Measurements from ENCODE around the gene ABHD8. TPM values are rescaled to one million over a fixed set of nuclear protein-coding genes. Genes with fewer than 3 reads are reported as not detected.

Gene ABHD8
- total RNA-seq, 1 donor from 2014 or later, result 4.6 TPM

- TF ChIP-seq EZH2 (IDR thresholded peaks at IDR 0.05), result peak; percentile 41
- TF ChIP-seq EZH2phosphoT487 (IDR thresholded peaks at IDR 0.05), result no peak
- TF ChIP-seq CTCF (IDR thresholded peaks at IDR 0.05), result peak; percentile 86
- peaks cover 18% of the 10 kb centered on the region for H3K27me3 ChIP-seq
- Mint-ChIP-seq H3K4me1 (peaks cover 5% of the 10 kb centered on the region), H3K36me3 (peaks cover 2% of the 10 kb centered on the region), H3K27me3 (ENCODE audit: insufficient read depth, low read depth) (peaks cover 7% of the 10 kb centered on the region), H3K27ac (no peak overlapping the region), H3K4me3 (peak overlapping the region; percentile 86), H3K9me3 (no peaks in the 10 kb centered on the region)
- H3K4me1 ChIP-seq, result no peaks in the 10 kb centered on the region
- H3K79me2 ChIP-seq (ENCODE audit: low read depth), result no peaks in the 10 kb centered on the region
- H3K4me2 ChIP-seq, result peak overlapping the region; percentile 73
- H2AFZ ChIP-seq (replicated peaks), result peak overlapping the region; percentile 58
- H4K20me1 ChIP-seq (ENCODE audit: low read depth), result no peaks in the 10 kb centered on the region
- no peak overlapping the region for H3K27ac ChIP-seq
- H3K9me3 ChIP-seq (ENCODE audit: low read depth), result no peaks in the 10 kb centered on the region
- H3F3A ChIP-seq (ENCODE audit: low read depth), result peaks cover 25% of the 10 kb centered on the region
- H3K9ac ChIP-seq, result no peak overlapping the region
- H3K36me3 ChIP-seq, result no peaks in the 10 kb centered on the region
- H3K4me3 ChIP-seq, result peak overlapping the region; percentile 40
- DNase-seq (ENCODE audit: low spot score), result peak; percentile 93
Measured at GRCh38 chr19:17282488-17283125, 20.6 kb downstream of the ABHD8 start.

- TF ChIP-seq CTCF (IDR thresholded peaks at IDR 0.05), result no peak
- peak; percentile 45 for TF ChIP-seq EZH2 (IDR thresholded peaks at IDR 0.05)
- H3F3A ChIP-seq (ENCODE audit: low read depth), result peaks cover 25% of the 10 kb centered on the region
- H3K4me2 ChIP-seq, result peak within 1 kb of the TSS; percentile 73
- no peaks in the 10 kb centered on the region for H3K4me1 ChIP-seq
- Mint-ChIP-seq H3K36me3 (peaks cover 5% of the 10 kb centered on the region), H3K9me3 (no peaks in the 10 kb centered on the region), H3K4me3 (peak within 1 kb of the TSS; percentile 86), H3K27me3 (ENCODE audit: insufficient read depth, low read depth) (peaks cover 10% of the 10 kb centered on the region), H3K4me1 (peaks cover 5% of the 10 kb centered on the region), H3K27ac (no peak within 1 kb of the TSS)
- no peak within 1 kb of the TSS for H3K27ac ChIP-seq
- H3K9ac ChIP-seq, result no peak within 1 kb of the TSS
- H2AFZ ChIP-seq (replicated peaks), result peak within 1 kb of the TSS; percentile 58
- no peaks in the 10 kb centered on the region for H4K20me1 ChIP-seq (ENCODE audit: low read depth)
- peaks cover 18% of the 10 kb centered on the region for H3K27me3 ChIP-seq
- peak within 1 kb of the TSS; percentile 40 for H3K4me3 ChIP-seq
- peak; percentile 54 for DNase-seq (ENCODE audit: low spot score)
- no peaks in the 10 kb centered on the region for H3K9me3 ChIP-seq (ENCODE audit: low read depth)
- H3K79me2 ChIP-seq (ENCODE audit: low read depth), result no peaks in the 10 kb centered on the region
- no peaks in the 10 kb centered on the region for H3K36me3 ChIP-seq
Measured at GRCh38 chr19:17281391-17282304, 21.6 kb downstream of the ABHD8 start, which contains the start of gene ANKLE1. Gene ANKLE1, plus strand, starts transcription at chr19:17281901. Its CDS starts 20 bp downstream, at chr19:17281921.

- Histone ChIP-seq H2AFZ (replicated peaks) (no peak overlapping the region), H3K27ac (no peak overlapping the region), H3K4me3 (no peak overlapping the region), H3K36me3 (no peaks in the 10 kb centered on the region), H3K4me2 (no peak overlapping the region), H4K20me1 (ENCODE audit: low read depth) (no peaks in the 10 kb centered on the region), H3K79me2 (ENCODE audit: low read depth) (no peaks in the 10 kb centered on the region), H3F3A (ENCODE audit: low read depth) (peaks cover 25% of the 10 kb centered on the region), H3K27me3 (peaks cover 18% of the 10 kb centered on the region), H3K9me3 (ENCODE audit: low read depth) (no peaks in the 10 kb centered on the region), H3K4me1 (no peaks in the 10 kb centered on the region), H3K9ac (no peak overlapping the region)
- Mint-ChIP-seq H3K9me3 (no peaks in the 10 kb centered on the region), H3K27ac (no peak overlapping the region), H3K27me3 (ENCODE audit: insufficient read depth, low read depth) (peaks cover 10% of the 10 kb centered on the region), H3K36me3 (peaks cover 7% of the 10 kb centered on the region), H3K4me1 (peaks cover 5% of the 10 kb centered on the region), H3K4me3 (peak overlapping the region; percentile 41)
- TF ChIP-seq EZH2phosphoT487 (IDR thresholded peaks at IDR 0.05) (no peak), CTCF (IDR thresholded peaks at IDR 0.05) (no peak)
- no peak for DNase-seq (ENCODE audit: low spot score)
Measured at GRCh38 chr19:17279436-17279835, 23.8 kb downstream of the ABHD8 start.
